HCT116 (cell line): ENCODE measurements around the gene ACAT2. TPM values are rescaled to one million over a fixed set of nuclear protein-coding genes. Genes with fewer than 3 reads are reported as not detected.

Experiments
- ATAC-seq: fragments of 200-7000 bp; cut with Tn5 transposase; 2 replicates; pipeline ENCODE4 v1.9.1; 2020; ENCODE audit warnings: mild to moderate bottlenecking, moderate library complexity
- BruUV-seq: library from RNA; stranded (reverse); fragments of 400-500 nt; replicated peaks from 2 replicates; lab custom pipeline; 2021; lab: Mats Ljungman, UMichigan
- CTCF ChIA-PET: fragments of 300-600 bp; sonication (Branson Sonifier 250); formaldehyde crosslinking; loops from one replicate; lab custom pipeline; 2021; ENCODE audit warnings: antibody characterized with exemption; lab: Charles Lee
- POLR2A ChIA-PET: fragments of 300-600, 350-600 bp; sonication (Branson Sonifier 250); formaldehyde crosslinking; loops from one replicate; lab custom pipeline; 2021; ENCODE audit warnings: antibody characterized with exemption; lab: Charles Lee
- RAD21 ChIA-PET, 2 experiments: fragments of 300-600 bp; sonication (Branson Sonifier 250); formaldehyde crosslinking; loops; one replicate each; lab custom pipeline; 2023; ENCODE audit warnings: low total read pairs in 2 of 2; ENCODE audit not compliant: uncharacterized antibody in 2 of 2, unreplicated experiment in 2 of 2, low non-redundant PET in 1 of 2; lab: Charles Lee
- DNase-seq: peaks from one replicate; pipeline ENCODE4 v3.0.0-alpha.2; 2010; ENCODE audit warnings: low read depth, low spot score
- H2AFZ ChIP-seq: fragments of 200-600 bp; shearing (Covaris generic), sonication (generic); 2 replicates; pipeline ENCODE4 v1.6.1; 2017; ENCODE audit warnings: low read depth, mixed run types, mixed read lengths, antibody characterized with exemption, low read length; ENCODE audit not compliant: poor library complexity, severe bottlenecking
- H3K27ac ChIP-seq: 2 replicates; pipeline ENCODE4 v1.5.1; 2012; ENCODE audit warnings: low read depth, low read length
- H3K27me3 ChIP-seq: fragments of 200-600 bp; sonication (generic); 2 replicates; pipeline ENCODE4 v1.6.1; 2016; ENCODE audit warnings: mixed run types, low read length, mixed read lengths; ENCODE audit not compliant: insufficient read depth
- H3K36me3 ChIP-seq, 2 experiments: fragments of 200-500 bp in 1 of 2; fragments of 200-600 bp in 1 of 2; sonication (Bioruptor generic) in 1 of 2; sonication (generic) in 1 of 2; 2 replicates each; pipeline versions ENCODE4 v1.5.1 to v1.6.1; 2014 to 2016; ENCODE audit warnings: low read length in 2 of 2, inconsistent platforms in 1 of 2, mixed read lengths in 1 of 2, mixed run types in 1 of 2; ENCODE audit not compliant: insufficient read depth in 2 of 2, control insufficient read depth in 1 of 2
- H3K4me1 ChIP-seq, 2 experiments: fragments of 200-600 bp in 1 of 2; sonication (generic) in 1 of 2; 2 replicates each; pipeline versions ENCODE4 v1.5.1 to v1.6.1; 2012 to 2017; ENCODE audit warnings: low read length in 2 of 2, inconsistent platforms in 1 of 2, mild to moderate bottlenecking in 1 of 2, mixed read lengths in 1 of 2, mixed run types in 1 of 2, moderate library complexity in 1 of 2; ENCODE audit not compliant: insufficient read depth in 2 of 2, control insufficient read depth in 1 of 2
- H3K4me2 ChIP-seq: fragments of 200-600 bp; sonication (generic); 2 replicates; pipeline ENCODE4 v1.6.1; 2017; ENCODE audit warnings: mixed run types, low read length, mixed read lengths
- H3K4me3 ChIP-seq, 2 experiments: fragments of 200-600 bp in 1 of 2; sonication (generic) in 1 of 2; replicated peaks in 1 of 2; 2 replicates each; pipeline ENCODE4 v1.5.1; 2011 to 2016; ENCODE audit warnings: low read length in 2 of 2, control low read depth in 1 of 2, low read depth in 1 of 2, mild to moderate bottlenecking in 1 of 2, mixed read lengths in 1 of 2, mixed run types in 1 of 2
- H3K79me2 ChIP-seq: fragments of 200-600 bp; sonication (generic); 2 replicates; pipeline ENCODE4 v1.6.1; 2017; ENCODE audit warnings: mild to moderate bottlenecking, mixed run types, low read length, moderate library complexity, mixed read lengths; ENCODE audit not compliant: insufficient read depth
- H3K9ac ChIP-seq: fragments of 200-600 bp; sonication (generic); 2 replicates; pipeline ENCODE4 v1.6.1; 2016; ENCODE audit warnings: low read length, mixed read lengths
- H3K9me2 ChIP-seq: fragments of 200-600 bp; sonication (generic), shearing (Covaris generic); 2 replicates; pipeline ENCODE4 v1.6.1; 2017; ENCODE audit warnings: mixed run types, mild to moderate bottlenecking, moderate library complexity; ENCODE audit not compliant: insufficient read depth
- H3K9me3 ChIP-seq, 2 experiments: fragments of 200-500 bp in 1 of 2; fragments of 200-600 bp in 1 of 2; sonication (Bioruptor generic) in 1 of 2; sonication (generic) in 1 of 2; 2 replicates each; pipeline ENCODE4 v1.6.1; 2014 to 2017; ENCODE audit warnings: low read length in 2 of 2, mixed read lengths in 2 of 2, inconsistent platforms in 1 of 2, low read depth in 1 of 2, mild to moderate bottlenecking in 1 of 2, mixed run types in 1 of 2, moderate library complexity in 1 of 2; ENCODE audit not compliant: control insufficient read depth in 1 of 2, insufficient read depth in 1 of 2
- H4K20me1 ChIP-seq: fragments of 200-600 bp; sonication (generic), shearing (Covaris generic); 2 replicates; pipeline ENCODE4 v1.6.1; 2017; ENCODE audit warnings: mixed run types, mild to moderate bottlenecking, moderate library complexity; ENCODE audit not compliant: insufficient read depth
- CEBPB ChIP-seq: IDR thresholded peaks from 2 replicates; pipeline ENCODE4 v1.6.1; 2012; ENCODE audit warnings: low read depth
- EGR1 ChIP-seq: IDR thresholded peaks from 2 replicates; pipeline ENCODE4 v1.6.1; 2012; ENCODE audit warnings: low read depth
- ELF1 ChIP-seq: IDR thresholded peaks from 2 replicates; pipeline ENCODE4 v1.6.1; 2012; ENCODE audit warnings: low read depth, borderline replicate concordance
- EZH2 ChIP-seq: fragments of 200-600 bp; sonication (generic); IDR thresholded peaks from 2 replicates; pipeline ENCODE4 v1.6.1; 2017; ENCODE audit warnings: antibody characterized with exemption, mixed run types
- EZH2phosphoT487 ChIP-seq: fragments of 200-600 bp; IDR thresholded peaks from 2 replicates; pipeline ENCODE4 v1.6.1; 2018; ENCODE audit warnings: antibody characterized with exemption, borderline replicate concordance
- FOSL1 ChIP-seq: IDR thresholded peaks from 2 replicates; pipeline ENCODE4 v1.6.1; 2012; ENCODE audit warnings: low read depth
- POLR2A ChIP-seq: IDR thresholded peaks from 2 replicates; pipeline ENCODE4 v1.7.0; 2011; ENCODE audit warnings: borderline replicate concordance; ENCODE audit not compliant: insufficient read depth, insufficient read length; ENCODE audit errors: extremely low read depth
- SRF ChIP-seq: IDR thresholded peaks from 2 replicates; pipeline ENCODE4 v1.6.1; 2012; ENCODE audit warnings: low read depth
- TCF7L2 ChIP-seq: IDR thresholded peaks from 2 replicates; pipeline ENCODE4 v1.7.0; 2011; ENCODE audit warnings: borderline replicate concordance, inconsistent platforms; ENCODE audit not compliant: insufficient read depth, insufficient read length; ENCODE audit errors: extremely low read depth
- YY1 ChIP-seq: IDR thresholded peaks from 2 replicates; pipeline ENCODE4 v1.6.1; 2011; ENCODE audit warnings: low read length, low read depth, moderate library complexity, mild to moderate bottlenecking; ENCODE audit not compliant: insufficient replicate concordance; ENCODE audit errors: extremely low read depth
- intact Hi-C: fragments of 100-400 bp; cut with micrococcal nuclease; formaldehyde crosslinking; loops from 2 replicates; pipeline ENCODE4 v1.10.0; 2022
- total RNA-seq: library from RNA; stranded (reverse); gene quantifications from one replicate; pipeline ENCODE4 v1.2.1, GENCODE V29; 2021; ENCODE audit not compliant: unreplicated experiment
- TF ChIP-seq, protein P1 (sequence below): IDR thresholded peaks from 2 replicates; pipeline ENCODE4 v1.6.1; 2012
- TF ChIP-seq, protein P2 (sequence below), 3 experiments: fragments of 200-600 bp in 1 of 3; sonication (generic) in 1 of 3; IDR thresholded peaks in 2 of 3; conservative IDR thresholded peaks in 1 of 3; 2 replicates each; pipeline ENCODE4 v1.5.1; 2012 to 2017; ENCODE audit warnings: low read depth in 2 of 3, low read length in 2 of 3, antibody characterized with exemption in 1 of 3, borderline replicate concordance in 1 of 3, control low read depth in 1 of 3, mild to moderate bottlenecking in 1 of 3, mixed read lengths in 1 of 3, mixed run types in 1 of 3, moderate library complexity in 1 of 3; ENCODE audit not compliant: insufficient read depth in 1 of 3
- TF ChIP-seq, protein P3 (sequence below): IDR thresholded peaks from 2 replicates; pipeline ENCODE4 v1.6.1; 2011; ENCODE audit warnings: mild to moderate bottlenecking, low read length, moderate library complexity; ENCODE audit not compliant: insufficient replicate concordance; ENCODE audit errors: extremely low read depth

ACAT2 gene
- total RNA-seq, 1 experiment from 2014 or later: 41.6 TPM

- no TSS peak for BruUV-seq
- Histone ChIP-seq H3K9me2 (no peaks in the 10 kb centered on the region), H3K4me3 (no peak overlapping the region), H3K79me2 (no peaks in the 10 kb centered on the region), H3K27ac (no peak overlapping the region), H3K27me3 (no peaks in the 10 kb centered on the region), H4K20me1 (no peaks in the 10 kb centered on the region), H3K36me3 (no peaks in the 10 kb centered on the region), H3K4me1 (no peaks in the 10 kb centered on the region), H3K9ac (no peak overlapping the region), H3K4me2 (no peak overlapping the region), H2AFZ (no peak overlapping the region), H3K9me3 (no peaks in the 10 kb centered on the region)
- ATAC-seq (no peak), DNase-seq (no peak)
- intact Hi-C loops: no loop called here
- ChIA-PET CTCF (no interaction called here), RAD21 (no interaction called here), POLR2A (no interaction called here)
- no peak for TF ChIP-seq EZH2
- TF ChIP-seq, protein P1, sequence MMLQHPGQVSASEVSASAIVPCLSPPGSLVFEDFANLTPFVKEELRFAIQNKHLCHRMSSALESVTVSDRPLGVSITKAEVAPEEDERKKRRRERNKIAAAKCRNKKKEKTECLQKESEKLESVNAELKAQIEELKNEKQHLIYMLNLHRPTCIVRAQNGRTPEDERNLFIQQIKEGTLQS: no peak
- no peak for TF ChIP-seq EZH2phosphoT487
- no peak for TF ChIP-seq FOSL1
- no peak for TF ChIP-seq SRF
- TF ChIP-seq POLR2A: no peak
- no peak for TF ChIP-seq EGR1
- TF ChIP-seq YY1: no peak
- TF ChIP-seq CEBPB: no peak
- TF ChIP-seq, protein P2, sequence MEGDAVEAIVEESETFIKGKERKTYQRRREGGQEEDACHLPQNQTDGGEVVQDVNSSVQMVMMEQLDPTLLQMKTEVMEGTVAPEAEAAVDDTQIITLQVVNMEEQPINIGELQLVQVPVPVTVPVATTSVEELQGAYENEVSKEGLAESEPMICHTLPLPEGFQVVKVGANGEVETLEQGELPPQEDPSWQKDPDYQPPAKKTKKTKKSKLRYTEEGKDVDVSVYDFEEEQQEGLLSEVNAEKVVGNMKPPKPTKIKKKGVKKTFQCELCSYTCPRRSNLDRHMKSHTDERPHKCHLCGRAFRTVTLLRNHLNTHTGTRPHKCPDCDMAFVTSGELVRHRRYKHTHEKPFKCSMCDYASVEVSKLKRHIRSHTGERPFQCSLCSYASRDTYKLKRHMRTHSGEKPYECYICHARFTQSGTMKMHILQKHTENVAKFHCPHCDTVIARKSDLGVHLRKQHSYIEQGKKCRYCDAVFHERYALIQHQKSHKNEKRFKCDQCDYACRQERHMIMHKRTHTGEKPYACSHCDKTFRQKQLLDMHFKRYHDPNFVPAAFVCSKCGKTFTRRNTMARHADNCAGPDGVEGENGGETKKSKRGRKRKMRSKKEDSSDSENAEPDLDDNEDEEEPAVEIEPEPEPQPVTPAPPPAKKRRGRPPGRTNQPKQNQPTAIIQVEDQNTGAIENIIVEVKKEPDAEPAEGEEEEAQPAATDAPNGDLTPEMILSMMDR (IDR thresholded peaks at IDR 0.05 in 2 of 3, conservative IDR thresholded peaks at IDR 0.05 in 1 of 3; ENCODE audit: borderline replicate concordance in 1 of 3, insufficient read depth in 1 of 3, low read depth in 2 of 3, low read length in 2 of 3): no peak
- TF ChIP-seq ELF1: no peak
- no peak for TF ChIP-seq TCF7L2
- TF ChIP-seq, protein P3, sequence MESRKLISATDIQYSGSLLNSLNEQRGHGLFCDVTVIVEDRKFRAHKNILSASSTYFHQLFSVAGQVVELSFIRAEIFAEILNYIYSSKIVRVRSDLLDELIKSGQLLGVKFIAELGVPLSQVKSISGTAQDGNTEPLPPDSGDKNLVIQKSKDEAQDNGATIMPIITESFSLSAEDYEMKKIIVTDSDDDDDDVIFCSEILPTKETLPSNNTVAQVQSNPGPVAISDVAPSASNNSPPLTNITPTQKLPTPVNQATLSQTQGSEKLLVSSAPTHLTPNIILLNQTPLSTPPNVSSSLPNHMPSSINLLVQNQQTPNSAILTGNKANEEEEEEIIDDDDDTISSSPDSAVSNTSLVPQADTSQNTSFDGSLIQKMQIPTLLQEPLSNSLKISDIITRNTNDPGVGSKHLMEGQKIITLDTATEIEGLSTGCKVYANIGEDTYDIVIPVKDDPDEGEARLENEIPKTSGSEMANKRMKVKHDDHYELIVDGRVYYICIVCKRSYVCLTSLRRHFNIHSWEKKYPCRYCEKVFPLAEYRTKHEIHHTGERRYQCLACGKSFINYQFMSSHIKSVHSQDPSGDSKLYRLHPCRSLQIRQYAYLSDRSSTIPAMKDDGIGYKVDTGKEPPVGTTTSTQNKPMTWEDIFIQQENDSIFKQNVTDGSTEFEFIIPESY: no peak
These were observed 47.3 kb downstream of the ACAT2 start for GRCh38 chr6:159809149-159809548.
